KBM-7 (cell line): ENCODE data around the gene EED.
A peak's percentile ranks its signal among the peaks of the same experiment; 100 is the strongest.

Experiments used
- DNase-seq: peaks from one replicate; pipeline ENCODE4 v3.0.0-alpha.2; 2015
- in situ Hi-C: fragments of 300-500 bp; cut with MboI; formaldehyde crosslinking; loops from 2 replicates; pipeline ENCODE4 v1.14.3; 2020; ENCODE audit warnings: low sequenced_read_pairs, low pct_unique_long_range_greater_than_20kb, mixed read lengths

EED gene

GRCh38 chr11:86245369-86246292, 1.1 kb downstream of the EED start:
- in situ Hi-C loops, result no loop called here
- peak; percentile 54 for DNase-seq

- in situ Hi-C loops, result no loop called here
- no peak for DNase-seq
These were observed 1.7 kb downstream of the EED start for GRCh38 chr11:86246293-86246675.

- in situ Hi-C loops, result no loop called here
- DNase-seq, result no peak
These were observed 3.1 kb downstream of the EED start for GRCh38 chr11:86247608-86248007.

GRCh38 chr11:86248609-86249008, 4.1 kb downstream of the EED start:
- DNase-seq, result no peak

GRCh38 chr11:86249307-86250098, 5.0 kb downstream of the EED start:
- no peak for DNase-seq
- in situ Hi-C loops, result no loop called here

More at GRCh38 chr11:86248609-86249008, 4.1 kb downstream of the EED start:
- in situ Hi-C loops, result no loop called here

- no peak for DNase-seq
- in situ Hi-C loops, result no loop called here
These were observed 6.8 kb downstream of the EED start for GRCh38 chr11:86251345-86251744.

- in situ Hi-C loops, result no loop called here
- DNase-seq, result no peak
These were observed 11.3 kb downstream of the EED start for GRCh38 chr11:86255896-86256295.

- in situ Hi-C loops, result no loop called here
- no peak for DNase-seq
These were observed 12.1 kb downstream of the EED start for GRCh38 chr11:86256608-86257007.

GRCh38 chr11:86257446-86257845, 12.9 kb downstream of the EED start:
- in situ Hi-C loops, result no loop called here
- DNase-seq, result no peak

- DNase-seq, result no peak
- in situ Hi-C loops, result no loop called here
These were observed 15.2 kb downstream of the EED start for GRCh38 chr11:86259730-86260129.

GRCh38 chr11:86261328-86261727, 16.8 kb downstream of the EED start:
- in situ Hi-C loops, result no loop called here
- no peak for DNase-seq

- in situ Hi-C loops, result no loop called here
- no peak for DNase-seq
These were observed 17.8 kb downstream of the EED start for GRCh38 chr11:86262387-86262786.

GRCh38 chr11:86264649-86265048, 20.1 kb downstream of the EED start:
- in situ Hi-C loops, result no loop called here
- no peak for DNase-seq

- DNase-seq, result no peak
- in situ Hi-C loops, result no loop called here
These were observed 20.6 kb downstream of the EED start for GRCh38 chr11:86265194-86265593.

- no peak for DNase-seq
- in situ Hi-C loops, result no loop called here
These were observed 25.1 kb downstream of the EED start for GRCh38 chr11:86269645-86270044.

- DNase-seq, result no peak
- in situ Hi-C loops, result no loop called here
These were observed 29.9 kb downstream of the EED start for GRCh38 chr11:86274503-86274902.

GRCh38 chr11:86274999-86275398, 30.4 kb downstream of the EED start:
- in situ Hi-C loops, result no loop called here
- DNase-seq, result no peak

GRCh38 chr11:86275493-86276370, 31.2 kb downstream of the EED start:
- no peak for DNase-seq
- in situ Hi-C loops, result no loop called here

GRCh38 chr11:86277741-86278140, 33.2 kb downstream of the EED start:
- no peak for DNase-seq
- in situ Hi-C loops, result no loop called here
